ENCODE measurements around the gene FARP1.

Gene FARP1

GRCh38 chr13:98315466-98315865 is 172.6 kb downstream of the FARP1 start:
- no peak for DNase-seq

GRCh38 chr13:98315902-98316301 is 173.0 kb downstream of the FARP1 start:
- DNase-seq = no peak

- DNase-seq = no peak
Observed at GRCh38 chr13:98317573-98318171, 174.8 kb downstream of the FARP1 start.

- no peak for DNase-seq
Observed at GRCh38 chr13:98318263-98318878, 175.5 kb downstream of the FARP1 start.

- DNase-seq = no peak
Observed at GRCh38 chr13:98320561-98321105, 177.7 kb downstream of the FARP1 start.

GRCh38 chr13:98321395-98321794 is 178.5 kb downstream of the FARP1 start:
- no peak for DNase-seq

- no peak for DNase-seq
Observed at GRCh38 chr13:98322091-98322718, 179.3 kb downstream of the FARP1 start.

GRCh38 chr13:98324105-98324504 is 181.2 kb downstream of the FARP1 start:
- DNase-seq = no peak

- DNase-seq = no peak
Observed at GRCh38 chr13:98325724-98326123, 182.8 kb downstream of the FARP1 start.

GRCh38 chr13:98326291-98326690 is 183.4 kb downstream of the FARP1 start:
- no peak for DNase-seq

GRCh38 chr13:98327371-98328270 is 184.7 kb downstream of the FARP1 start:
- no peak for DNase-seq

- no peak for DNase-seq
Observed at GRCh38 chr13:98328511-98328910, 185.6 kb downstream of the FARP1 start.

- DNase-seq = no peak
Observed at GRCh38 chr13:98332222-98332621, 189.3 kb downstream of the FARP1 start.

GRCh38 chr13:98332691-98333090 is 189.8 kb downstream of the FARP1 start:
- no peak for DNase-seq

- no peak for DNase-seq
Observed at GRCh38 chr13:98333486-98333885, 190.6 kb downstream of the FARP1 start.

GRCh38 chr13:98334620-98335205 is 191.8 kb downstream of the FARP1 start:
- DNase-seq = no peak

GRCh38 chr13:98335721-98336120 is 192.8 kb downstream of the FARP1 start:
- DNase-seq = no peak

- no peak for DNase-seq
Observed at GRCh38 chr13:98338310-98338709, 195.4 kb downstream of the FARP1 start.

- no peak for DNase-seq
Observed at GRCh38 chr13:98339684-98340425, 197.0 kb downstream of the FARP1 start.

- DNase-seq = no peak
Observed at GRCh38 chr13:98342953-98343352, 200.1 kb downstream of the FARP1 start.

GRCh38 chr13:98343461-98343860 is 200.6 kb downstream of the FARP1 start:
- DNase-seq = no peak

- DNase-seq = no peak
Observed at GRCh38 chr13:98344392-98344791, 201.5 kb downstream of the FARP1 start.

All from NCI-H2107 (cell line).